GM19099 (cell line): ENCODE data around the gene SIX1.

ENCODE experiments used
- POLR2A ChIP-seq: IDR thresholded peaks from 3 replicates; pipeline ENCODE4 v1.6.1; 2011; ENCODE audit warnings: low read depth; ENCODE audit not compliant: insufficient read length; ENCODE audit errors: extremely low read depth

The SIX1 gene

DNA sequence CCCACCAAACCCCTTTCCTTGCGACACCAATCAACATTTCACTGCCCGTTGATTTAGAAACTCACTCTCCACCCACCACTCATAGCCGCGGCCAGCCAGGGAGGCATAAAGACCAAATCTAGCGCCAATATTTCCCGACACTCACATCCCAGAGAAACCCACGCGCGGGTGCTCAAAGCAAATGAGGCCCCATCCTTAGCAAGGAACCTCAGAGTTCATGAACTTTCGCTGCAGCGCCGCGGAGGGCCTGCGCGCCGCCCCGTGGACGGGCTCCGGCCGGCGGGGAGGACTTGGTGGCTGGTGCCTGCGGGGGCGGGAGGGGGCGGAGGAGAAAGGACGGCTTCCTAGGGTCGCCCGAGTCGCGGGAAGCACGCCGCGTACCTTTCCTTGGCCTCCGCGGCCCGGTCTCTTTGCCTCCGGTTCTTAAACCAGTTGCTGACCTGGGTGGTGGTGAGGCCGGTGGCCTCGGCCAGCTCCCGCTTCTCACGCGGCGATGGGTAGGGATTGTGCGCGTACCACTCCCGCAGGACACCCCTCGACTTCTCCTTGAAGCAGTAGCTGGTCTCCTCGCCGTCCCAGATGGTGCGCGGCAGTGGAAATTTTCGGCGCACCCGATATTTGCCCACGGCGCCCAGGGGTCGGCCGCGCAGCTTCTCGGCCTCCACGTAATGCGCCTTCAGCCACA, 886 bp downstream of the SIX1 start:
- no peak for TF ChIP-seq POLR2A

DNA sequence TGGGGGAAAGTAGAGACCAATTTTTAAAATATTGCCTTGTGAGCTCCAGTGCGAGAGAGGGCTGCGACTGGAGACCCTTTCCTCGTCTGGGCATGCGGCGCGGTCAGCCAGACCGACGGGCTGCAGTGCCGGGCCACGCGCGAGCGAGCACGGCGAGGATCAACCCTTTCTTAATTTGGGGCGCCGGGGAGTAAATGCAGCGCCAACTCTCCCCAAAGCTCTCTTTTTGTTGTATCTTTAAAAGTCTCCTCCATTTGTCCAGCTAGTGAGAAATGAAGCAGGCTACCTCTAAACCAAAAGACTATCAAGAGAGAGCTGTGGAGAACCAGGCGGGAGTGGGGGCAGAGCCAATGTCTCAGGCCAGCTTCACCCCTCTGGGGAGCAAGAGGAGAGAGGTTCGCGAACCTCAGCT, 1.4 kb downstream of the SIX1 start:
- TF ChIP-seq POLR2A, result no peak

DNA sequence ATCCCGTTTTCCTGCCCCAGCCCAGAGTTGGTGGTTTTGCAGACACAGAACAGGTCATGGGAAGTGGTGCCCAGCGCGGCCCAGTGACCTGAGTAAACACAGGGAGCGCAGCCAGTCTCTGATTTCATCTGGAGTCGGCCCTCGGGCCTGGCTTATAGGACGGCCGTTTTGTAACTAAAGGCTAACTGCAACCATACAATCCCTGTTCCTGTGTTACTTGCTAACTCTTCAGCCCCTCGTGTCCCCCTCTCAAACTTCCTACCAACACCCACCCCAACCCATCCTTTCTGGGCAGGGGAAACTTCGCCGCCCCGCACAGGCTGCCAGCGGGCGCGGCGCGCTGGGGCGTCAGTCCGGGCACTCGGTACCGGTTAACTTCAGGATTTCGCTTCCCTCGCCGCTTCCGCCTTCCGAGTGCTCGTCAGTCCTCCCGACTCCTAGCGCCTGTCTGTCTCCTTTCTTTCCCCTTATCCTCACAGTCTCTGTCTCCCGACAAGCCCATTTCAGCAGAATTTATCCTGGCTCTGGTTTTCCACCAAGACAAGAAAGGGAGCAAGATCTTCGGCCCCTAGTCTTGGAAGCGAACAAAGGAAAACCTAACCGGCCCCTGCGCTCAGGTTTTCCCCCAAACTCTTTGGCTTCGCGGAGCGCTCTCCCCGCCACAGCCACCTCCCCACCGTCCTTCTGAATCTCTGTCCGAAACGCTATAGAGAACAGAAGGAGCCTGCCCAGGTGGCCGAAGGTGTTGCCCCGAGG, 2.0 kb downstream of the SIX1 start:
- no peak for TF ChIP-seq POLR2A

GRCh38 chr14:60646226-60646818, 3.0 kb downstream of the SIX1 start:
- TF ChIP-seq POLR2A, result no peak

GRCh38 chr14:60645126-60645741, 4.0 kb downstream of the SIX1 start:
- no peak for TF ChIP-seq POLR2A

- no peak for TF ChIP-seq POLR2A
Observed at GRCh38 chr14:60644666-60645065, 4.6 kb downstream of the SIX1 start.

DNA sequence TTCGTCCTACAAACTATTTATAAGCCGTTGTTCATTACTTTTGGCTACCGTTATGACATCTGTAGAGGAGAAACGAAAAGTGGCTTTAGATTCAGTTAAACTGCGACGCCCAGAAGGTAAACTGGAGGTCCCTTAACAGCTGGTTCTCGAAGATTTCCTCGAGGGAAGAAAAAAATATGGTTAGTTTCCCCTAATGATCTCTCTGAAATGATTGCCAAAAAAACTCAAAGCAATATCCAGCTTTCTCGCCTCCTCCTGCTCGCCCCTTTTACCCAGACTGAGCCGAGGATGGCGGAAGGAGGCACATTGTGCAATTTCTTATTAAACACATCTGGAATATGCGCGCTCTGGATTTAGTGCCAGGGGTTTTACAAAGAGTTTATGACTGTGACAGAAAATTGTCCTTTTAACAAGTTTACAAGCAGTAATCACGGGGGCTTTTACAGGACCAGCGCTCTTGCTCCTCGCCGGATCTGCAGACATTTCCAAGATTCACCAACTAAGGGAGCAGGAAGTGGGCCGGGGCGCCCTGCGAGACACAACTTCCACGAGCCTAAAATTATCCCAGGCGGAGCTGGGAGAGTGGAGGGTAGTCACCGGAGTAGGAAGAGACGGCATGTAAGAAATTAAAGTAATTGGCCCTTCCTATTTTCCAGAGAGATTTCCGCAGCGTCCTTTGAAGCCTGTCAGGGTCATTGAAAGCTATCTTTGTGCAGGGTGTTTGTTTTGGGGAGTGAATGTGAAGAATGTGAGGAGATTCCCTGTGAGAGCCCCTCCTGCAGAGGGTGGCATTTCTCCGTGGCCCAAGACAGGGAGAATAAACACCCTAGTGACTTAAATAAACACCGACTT, 5.6 kb downstream of the SIX1 start:
- TF ChIP-seq POLR2A, result no peak

GRCh38 chr14:60643141-60643462, 6.2 kb downstream of the SIX1 start:
- TF ChIP-seq POLR2A, result no peak

DNA sequence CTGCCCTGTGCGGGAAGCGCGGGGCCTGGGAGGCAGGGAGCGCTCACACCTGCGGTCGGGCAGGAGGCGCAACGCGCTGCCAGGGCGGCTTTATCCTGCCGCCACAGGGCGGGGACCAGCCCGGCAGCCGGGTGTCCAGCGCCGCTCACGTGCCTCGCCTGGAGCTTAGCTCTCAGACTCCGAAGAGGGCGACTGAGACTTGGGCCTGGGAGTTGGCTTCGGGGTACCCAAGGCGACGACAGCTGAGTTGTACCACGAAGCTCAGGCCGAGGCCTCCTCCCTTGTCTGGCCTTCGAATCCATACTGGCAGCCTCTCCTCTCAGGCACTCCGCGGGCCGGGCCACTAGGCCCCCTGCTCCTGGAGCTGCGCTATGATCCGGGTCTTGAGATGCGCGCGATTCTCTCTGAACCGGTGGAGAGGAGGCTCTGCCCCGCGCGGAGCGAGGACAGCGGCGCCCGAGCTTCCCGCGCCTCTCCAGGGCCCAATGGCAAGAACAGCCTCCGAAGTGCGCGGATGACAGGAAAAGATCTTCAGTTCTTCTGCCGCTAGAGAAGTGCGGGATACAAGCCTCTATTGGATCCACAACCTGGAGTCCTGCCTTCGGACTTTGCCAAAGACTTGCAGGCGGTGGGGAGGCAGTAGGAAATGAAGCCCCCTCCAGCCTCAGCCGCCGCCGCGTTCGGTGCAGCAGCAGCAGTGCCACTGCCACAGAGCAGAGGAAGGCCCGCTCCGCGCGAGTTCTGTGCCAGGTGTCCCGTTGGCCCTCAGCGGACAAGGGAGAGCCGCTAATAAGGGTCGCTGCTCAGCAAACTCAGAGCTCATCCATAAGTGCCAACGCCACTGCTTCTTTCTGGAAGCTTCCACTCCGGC, 6.8 kb downstream of the SIX1 start:
- TF ChIP-seq POLR2A, result no peak

DNA sequence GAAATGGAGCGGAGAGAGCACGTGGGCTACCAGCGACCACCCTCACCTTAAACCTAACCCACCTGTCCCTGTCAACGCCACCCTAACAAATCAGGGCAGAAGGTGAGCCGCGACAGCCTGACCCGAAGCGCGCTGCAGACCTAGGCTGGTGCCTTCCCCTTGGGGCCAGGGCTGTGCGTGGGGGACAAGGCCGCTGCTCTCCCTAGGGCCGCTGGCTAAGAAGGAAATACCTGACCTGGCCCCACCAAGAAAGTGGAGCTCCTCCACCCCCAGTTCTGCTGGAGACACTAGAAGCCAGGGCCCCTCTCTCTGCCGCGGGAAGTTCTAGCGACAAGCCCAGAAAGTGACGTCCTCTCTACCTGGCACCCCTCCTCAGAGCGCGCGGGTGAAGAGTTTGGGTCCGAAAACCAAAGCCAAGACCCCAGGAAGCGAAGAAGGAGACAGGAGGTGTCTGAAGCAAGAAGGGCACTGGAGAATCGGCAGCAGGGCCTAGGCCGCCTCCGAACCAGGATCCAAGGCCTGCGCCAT, 7.5 kb downstream of the SIX1 start:
- TF ChIP-seq POLR2A, result no peak

- no peak for TF ChIP-seq POLR2A
Observed at GRCh38 chr14:60640859-60641741, 8.2 kb downstream of the SIX1 start.

DNA sequence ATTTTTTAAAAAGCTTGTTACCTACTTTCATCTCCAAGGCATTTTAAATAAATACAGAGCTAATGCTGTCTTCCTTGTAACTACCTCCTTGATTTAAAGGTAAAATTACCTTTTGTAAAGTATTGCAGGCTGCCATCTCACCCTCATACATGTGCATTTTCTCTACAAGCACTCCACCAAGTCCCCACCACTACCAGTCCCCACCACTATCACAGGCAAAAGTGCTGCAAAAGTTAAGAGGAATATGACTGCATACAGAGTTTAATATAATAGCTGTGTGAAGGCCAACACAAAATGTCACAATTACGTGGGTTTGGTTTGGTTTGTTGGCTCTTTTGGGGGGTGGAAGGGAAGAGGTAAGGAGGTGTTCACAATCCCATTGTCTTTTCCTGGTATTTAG, 9.6 kb downstream of the SIX1 start:
- TF ChIP-seq POLR2A, result no peak

DNA sequence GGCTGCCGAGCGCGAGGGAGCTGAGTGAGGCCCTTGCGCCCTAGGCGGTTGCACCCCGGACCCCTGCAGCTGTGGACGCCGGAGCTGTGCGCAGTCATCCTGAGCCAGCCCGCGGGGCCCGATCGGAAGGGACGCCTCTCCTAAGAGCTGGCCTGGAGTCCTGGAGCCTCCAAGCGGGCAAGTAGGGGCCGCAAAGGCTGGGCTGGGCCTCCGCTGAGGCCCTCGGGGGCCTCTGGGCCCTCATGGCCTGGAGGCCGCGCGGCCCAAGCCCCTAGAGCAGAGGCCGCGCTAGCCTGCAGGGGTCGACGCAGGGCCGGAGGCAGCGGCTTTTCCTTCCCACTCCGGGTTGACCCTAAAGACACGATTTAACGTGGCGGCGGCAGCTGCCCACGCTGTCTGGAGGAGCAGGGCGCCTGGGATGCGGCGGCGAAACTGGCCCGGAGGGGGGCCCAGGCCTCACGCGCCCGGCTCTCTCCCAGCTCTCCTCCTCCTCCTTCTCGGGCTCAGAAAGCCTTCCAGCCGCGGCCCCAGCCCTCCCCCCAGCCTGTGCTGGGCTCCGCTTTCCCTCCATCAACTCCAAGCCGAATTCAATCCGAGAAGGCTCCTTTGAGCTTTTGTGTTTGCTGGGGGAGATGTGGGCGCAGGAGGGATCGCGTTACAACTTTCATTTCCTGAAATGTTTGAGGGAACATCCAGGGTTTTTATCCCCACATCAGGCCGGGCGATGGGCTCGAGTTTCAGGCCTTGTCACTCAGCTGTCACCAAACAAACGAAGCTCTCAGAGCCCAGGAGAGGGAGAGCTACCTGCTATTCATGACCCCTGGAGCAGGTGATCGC, 11.6 kb downstream of the SIX1 start:
- no peak for TF ChIP-seq POLR2A
